Stimulated activated CD4-positive, alpha-beta T cell treated with anti-CD3 and anti-CD28 coated beads, Interleukin-4, amount 100 ng/mL, for 1 hour (primary cell): ENCODE results near the gene ZSCAN22.

Experiments
- DNase-seq: peaks from one replicate; pipeline ENCODE4 v3.0.0-alpha.2; 2020

The ZSCAN22 gene

DNA sequence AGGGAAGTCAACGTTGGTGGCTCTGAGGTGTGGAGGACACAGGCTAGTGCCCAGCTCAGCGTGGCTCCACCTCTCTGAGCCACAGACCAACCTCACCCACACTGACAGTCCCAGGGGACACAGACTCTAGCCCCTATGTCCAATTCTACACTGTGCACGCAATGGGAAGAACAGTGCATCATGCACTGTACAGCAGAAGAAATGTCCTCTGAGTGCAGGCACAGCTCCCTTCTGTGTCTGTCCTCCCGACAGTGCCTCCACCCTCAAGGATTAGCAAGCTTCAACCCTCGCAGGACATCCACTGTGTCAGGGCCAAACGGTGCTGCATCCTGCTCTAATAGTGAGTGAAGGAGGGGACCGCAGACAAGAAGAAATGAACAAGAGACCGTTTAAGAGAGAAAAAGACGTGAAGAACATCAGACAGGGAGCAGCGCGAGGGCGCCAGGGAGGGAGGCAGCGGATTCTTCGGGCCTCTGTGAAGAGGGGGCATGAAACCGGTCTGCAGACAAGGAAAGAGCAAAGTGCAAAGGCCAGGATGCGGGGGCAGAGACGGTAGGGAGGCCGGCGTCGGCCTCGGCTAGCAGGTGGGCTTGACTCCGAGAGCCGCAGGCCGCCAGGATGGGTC, 53.4 kb downstream of the ZSCAN22 start:
- DNase-seq = no peak

DNA sequence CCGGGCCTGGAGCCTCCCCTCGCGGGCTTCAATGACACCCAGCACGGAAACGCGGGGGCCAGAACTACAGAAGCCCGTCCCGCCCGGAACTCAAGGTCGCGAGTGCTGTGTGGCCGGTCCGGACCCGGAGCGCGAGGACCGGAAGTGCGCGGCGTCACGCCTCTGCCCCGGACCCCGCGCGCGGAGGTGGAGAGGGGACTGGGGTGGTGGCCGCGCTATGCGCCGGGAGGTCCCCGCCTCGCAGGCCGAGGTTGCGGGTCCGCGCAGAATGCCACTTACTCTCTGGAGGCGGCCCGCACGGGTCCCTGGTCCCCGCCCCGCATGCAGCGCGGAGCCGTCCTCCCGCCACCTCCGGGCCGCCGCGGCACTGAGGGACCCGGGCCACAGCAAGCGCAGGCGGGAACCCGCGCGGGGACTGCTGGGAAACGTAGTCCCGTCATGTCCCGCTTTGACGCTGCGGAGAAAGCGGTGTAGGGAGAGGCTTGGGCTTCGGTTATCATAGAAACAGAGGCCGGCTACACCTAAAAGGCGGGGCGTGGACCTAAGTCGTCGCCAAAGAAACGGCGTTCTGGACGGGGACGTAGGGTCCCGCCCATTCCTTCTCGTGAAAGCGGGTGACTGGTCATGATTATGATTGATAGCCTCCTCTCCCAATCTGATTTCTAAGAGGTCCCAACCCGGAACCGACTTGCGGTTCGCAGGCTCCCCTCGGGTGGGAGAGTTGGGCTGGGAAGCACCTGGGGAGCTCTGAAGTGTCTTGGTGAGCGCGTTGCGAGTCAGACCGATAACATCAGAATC, 54.1 kb downstream of the ZSCAN22 start, which contains the start of gene ZNF837:
Gene ZNF837, minus strand, starts transcription at position 369 of the 798 bp plus-strand sequence. CDS start 11,698 bp downstream, outside the sequence.
- DNase-seq = peak; percentile 96

DNA sequence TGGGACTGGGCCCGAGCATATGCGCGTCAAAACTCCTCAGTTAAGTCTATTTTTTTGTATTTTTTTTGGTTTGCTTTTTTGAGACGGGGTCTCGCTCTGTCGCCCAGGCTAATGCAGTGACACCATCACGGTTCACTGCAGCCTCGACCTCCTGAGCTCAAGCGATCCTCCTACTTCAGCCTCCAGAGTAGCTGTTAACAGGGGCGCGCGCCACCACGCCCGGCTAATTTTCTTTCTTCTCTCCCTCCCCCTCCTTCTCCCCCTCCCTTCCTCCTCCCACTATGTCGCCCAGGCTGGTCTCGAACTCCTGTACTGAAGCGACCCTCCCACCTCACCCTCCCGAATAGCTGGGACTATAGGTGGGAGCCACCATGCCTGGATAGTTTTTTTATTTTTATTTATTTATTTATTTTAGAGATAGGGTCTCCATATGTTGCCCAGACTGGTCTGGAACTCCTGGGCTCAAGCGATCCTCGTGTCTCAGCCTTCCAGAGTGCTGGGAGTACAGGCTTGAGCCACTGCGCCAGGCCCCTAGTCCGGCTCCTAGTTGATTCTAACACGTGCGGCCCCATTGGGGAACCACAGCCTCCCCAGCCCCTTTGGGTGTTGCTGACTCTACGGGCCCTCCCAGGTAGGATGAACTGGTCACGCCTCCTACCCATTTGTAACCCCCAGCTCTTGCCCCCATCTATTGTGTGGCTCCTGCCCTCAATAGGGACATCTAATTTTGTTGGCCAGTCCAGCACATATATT, 54.8 kb downstream of the ZSCAN22 start:
- DNase-seq = peak; percentile 15

DNA sequence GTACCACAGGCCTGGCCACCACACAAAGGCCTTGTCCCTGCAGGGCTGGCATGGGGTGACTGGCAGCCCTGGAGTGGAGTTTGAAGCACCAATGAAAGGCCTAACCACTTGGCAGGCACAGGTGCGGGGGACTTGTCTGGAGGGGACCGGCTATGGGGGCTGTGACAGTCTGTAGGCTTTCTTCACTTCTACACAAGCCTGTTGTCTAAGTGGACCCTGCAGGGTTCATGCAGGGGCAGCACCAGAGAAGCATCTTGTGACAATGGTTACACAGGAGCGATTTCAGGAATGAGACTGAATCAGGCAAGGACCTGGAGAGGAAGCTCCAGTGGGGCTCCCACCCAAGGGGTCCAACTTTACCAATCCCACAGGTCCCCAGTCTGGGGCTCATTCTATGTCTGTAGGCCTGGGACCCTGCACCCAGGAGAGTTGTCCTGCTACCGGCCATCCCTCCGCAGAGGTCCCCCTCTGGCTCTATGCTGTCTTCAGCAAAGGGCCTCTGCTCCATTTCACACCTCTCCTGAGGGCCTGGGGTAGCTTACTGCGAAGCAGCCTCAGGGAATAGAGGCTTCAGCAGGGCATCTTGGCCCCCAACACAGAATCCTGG, 56.3 kb downstream of the ZSCAN22 start:
- DNase-seq = no peak

DNA sequence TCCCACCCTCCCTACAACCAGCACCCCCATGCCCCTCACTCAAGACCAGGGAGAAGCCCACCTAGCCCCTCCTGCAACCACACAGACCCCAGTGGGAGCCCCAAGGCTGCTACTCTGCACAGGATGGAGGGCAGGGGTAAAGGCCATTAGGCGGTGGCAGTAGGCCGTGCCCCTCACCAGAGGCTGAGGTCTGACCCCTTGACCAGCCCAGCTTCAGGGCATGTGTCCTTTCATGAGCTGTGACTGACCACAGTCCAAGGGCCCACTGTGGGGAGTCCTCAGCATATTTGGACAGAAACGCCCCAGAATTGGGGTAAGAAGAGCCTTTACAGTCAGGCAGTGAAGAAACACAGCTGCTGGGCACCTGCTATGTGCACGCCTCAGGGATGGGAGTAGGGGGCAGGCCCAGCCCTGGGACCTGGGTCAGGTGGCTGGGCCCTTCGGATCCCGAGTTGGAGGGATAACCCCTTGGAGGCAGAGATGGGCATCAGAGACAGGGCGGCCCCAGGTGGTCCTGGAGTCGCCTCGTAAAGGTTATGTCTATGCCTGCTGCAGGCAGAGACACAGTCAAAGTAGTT, 58.6 kb downstream of the ZSCAN22 start:
- no peak for DNase-seq

DNA sequence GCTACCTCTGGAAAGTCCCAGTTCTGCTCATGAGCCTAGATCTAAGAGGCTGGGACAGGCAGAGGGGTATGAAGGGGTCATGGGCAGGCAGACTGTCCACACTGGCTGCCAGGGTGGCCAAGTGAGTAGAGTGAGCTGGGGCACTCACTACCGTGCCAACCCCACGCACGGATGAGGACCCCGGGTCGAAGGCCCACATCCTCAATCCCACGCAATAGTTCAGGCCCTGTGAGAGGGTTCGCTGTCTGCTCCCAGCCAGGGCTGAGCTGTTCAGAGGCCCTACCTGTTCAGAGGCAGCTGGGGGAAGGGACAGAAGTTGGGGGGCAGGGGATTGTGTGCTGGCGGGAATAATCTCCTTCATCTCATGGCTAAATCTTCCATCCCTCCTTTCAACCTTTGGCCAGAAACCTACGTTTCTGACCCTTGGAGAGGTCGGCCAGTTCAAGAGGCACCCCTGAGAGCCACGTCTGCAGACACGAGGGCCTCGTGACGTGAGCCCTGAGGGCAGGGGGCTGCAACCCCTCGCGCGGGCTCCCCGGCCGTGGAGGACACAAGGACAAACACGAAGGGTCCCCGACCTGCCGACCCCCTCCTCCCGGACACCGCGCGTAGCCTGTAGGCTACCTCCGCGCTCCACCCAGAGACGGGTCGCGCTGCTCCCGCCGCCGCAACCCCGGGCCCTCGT, 59.2 kb downstream of the ZSCAN22 start:
- DNase-seq = peak; percentile 45

DNA sequence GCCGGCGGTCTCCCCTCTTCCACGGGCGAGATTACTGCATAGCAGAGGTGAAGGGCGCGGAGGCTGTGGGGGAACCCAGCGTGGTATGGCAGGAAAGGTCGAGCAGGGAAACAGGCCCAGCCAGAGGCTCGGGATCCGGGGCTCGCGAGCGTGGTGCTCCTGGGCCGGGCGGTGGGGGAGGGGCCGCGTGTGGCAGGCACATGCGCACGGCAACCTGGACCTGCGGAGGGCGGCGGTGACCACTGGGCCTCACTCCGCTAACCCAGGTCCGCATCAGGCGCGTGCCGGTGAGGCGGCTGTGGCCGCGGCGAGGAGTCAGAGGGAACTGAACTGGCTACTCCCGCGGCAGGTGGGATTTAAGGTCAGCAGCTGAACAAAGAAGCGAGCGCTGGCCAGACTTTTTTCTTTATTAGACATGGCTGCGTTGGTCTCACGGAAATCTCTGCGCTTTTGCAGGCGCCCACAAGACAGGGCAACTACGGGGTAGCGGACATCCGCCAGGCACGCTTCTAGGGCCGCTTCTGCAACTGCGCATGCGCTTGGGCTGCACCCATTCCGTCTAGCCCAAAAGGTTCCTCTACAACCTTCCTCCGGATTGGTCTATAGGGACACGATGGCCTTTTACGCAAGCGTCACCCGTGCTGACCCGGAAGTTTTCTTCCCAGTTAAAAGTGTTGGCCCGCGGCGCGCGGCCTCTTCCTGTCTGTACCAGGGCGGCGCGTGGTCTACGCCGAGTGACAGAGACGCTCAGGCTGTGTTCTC, 60.0 kb downstream of the ZSCAN22 start, which contains the start of gene RPS5:
Gene RPS5, plus strand, starts transcription at position 694 of the 762 bp plus-strand sequence. CDS start 869 bp downstream, outside the sequence.
- peak; percentile 93 for DNase-seq

DNA sequence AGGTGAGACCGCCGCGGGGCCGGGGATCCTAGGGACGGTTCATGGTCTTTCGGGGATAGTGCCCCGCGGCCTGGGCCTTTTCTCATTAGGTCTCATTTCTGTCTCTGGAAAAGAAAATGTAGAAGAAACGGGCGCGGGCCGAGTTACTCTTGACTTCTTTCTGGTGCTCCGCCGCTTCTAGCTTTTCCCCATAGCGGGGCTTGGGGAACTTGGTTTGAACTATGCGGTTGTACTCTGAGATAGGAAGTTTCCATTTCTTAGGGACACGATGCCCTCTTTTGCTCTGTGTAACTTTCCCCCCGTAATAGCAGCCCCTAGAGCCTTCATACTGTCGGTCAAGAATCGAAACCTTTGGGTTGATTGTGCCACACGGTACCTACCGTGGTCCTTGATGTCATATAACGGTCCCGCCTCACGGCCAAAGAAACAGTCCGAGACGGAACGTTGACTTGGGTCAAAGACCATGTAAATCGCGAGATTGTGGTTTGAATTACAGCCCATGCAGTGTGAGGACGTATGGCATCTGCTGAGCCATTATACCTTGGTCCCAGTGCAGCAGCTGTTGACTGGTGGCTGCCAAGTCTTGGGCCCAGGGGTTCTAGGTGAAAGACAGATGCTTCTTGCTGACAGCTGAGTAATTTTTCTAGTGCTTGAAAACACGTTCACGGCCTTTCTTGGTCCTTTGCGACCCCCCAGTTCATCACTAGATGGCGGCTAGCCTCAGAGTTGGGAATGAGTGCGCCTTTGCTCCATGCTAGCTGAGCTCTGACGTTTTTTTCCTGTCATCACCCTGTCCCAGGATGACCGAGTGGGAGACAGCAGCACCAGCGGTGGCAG, 60.8 kb downstream of the ZSCAN22 start:
- DNase-seq = no peak

DNA sequence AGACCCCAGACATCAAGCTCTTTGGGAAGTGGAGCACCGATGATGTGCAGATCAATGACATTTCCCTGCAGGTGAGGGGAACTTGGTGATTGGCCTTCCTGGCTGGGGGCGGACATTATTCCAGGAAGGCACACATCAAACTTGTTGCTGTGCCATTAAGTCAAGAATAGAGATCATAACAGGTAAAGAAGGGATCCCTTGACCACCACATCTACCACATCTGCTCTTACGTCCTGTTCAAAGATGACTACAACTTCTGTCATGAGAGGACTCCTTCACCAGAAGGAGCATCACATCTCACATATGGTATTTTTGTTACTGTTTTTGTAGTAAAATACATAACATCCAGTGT, 61.4 kb downstream of the ZSCAN22 start:
- DNase-seq = no peak
